ENCODE data around the gene IL20RA. TPM values are rescaled to one million over a fixed set of nuclear protein-coding genes. Genes with fewer than 3 reads are reported as not detected.

Gene IL20RA
- total RNA-seq, 1 experiment from 2014 or later: 1.6 TPM

DNA sequence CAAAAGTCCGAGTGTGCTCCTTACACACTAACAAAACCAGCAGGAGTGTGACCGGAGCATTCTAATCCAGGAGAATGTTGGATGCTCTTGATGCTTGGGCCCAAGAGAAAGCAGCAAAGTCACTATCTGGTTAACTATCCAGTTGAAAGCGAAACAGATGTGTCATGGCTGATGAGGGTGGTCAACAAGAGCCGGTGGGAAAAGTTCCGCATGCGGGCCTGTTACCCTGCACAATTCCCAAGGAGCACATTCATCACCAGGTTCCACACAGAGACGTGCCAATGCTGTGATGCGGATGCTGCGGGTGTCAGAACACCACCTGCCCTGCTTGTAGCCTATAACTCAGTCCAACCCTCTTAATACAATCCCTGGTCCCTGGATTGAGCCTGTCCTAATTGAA, 38.7 kb downstream of the IL20RA start:
- Mint-ChIP-seq H3K9me3 (ENCODE audit: unreplicated experiment) (no peaks in the 10 kb centered on the region), H3K4me3 (ENCODE audit: unreplicated experiment) (no peak overlapping the region), H3K27ac (ENCODE audit: unreplicated experiment) (no peak overlapping the region), H3K4me1 (ENCODE audit: low read depth, unreplicated experiment) (peaks cover 22% of the 10 kb centered on the region), H3K36me3 (ENCODE audit: insufficient read depth, unreplicated experiment) (peaks cover 5% of the 10 kb centered on the region), H3K27me3 (ENCODE audit: insufficient read depth, unreplicated experiment) (no peaks in the 10 kb centered on the region)
- ChIA-PET CTCF (no interaction called here), POLR2A (no interaction called here)
- Histone ChIP-seq H3K4me1 (peaks cover 14% of the 10 kb centered on the region), H3K9me3 (no peaks in the 10 kb centered on the region), H3K36me3 (ENCODE audit: control insufficient read depth, insufficient read depth, low read length) (no peaks in the 10 kb centered on the region), H3K27me3 (replicated peaks; ENCODE audit: control insufficient read depth, insufficient read depth, low read length) (no peaks in the 10 kb centered on the region), H3K4me3 (ENCODE audit: low read depth, low read length) (no peak overlapping the region)
- BruUV-seq (replicated peaks): no TSS peak
- no peak for DNase-seq
- TF ChIP-seq, protein P1, sequence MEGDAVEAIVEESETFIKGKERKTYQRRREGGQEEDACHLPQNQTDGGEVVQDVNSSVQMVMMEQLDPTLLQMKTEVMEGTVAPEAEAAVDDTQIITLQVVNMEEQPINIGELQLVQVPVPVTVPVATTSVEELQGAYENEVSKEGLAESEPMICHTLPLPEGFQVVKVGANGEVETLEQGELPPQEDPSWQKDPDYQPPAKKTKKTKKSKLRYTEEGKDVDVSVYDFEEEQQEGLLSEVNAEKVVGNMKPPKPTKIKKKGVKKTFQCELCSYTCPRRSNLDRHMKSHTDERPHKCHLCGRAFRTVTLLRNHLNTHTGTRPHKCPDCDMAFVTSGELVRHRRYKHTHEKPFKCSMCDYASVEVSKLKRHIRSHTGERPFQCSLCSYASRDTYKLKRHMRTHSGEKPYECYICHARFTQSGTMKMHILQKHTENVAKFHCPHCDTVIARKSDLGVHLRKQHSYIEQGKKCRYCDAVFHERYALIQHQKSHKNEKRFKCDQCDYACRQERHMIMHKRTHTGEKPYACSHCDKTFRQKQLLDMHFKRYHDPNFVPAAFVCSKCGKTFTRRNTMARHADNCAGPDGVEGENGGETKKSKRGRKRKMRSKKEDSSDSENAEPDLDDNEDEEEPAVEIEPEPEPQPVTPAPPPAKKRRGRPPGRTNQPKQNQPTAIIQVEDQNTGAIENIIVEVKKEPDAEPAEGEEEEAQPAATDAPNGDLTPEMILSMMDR (IDR thresholded peaks at IDR 0.05; ENCODE audit: insufficient read depth in 1 of 2, low read depth in 1 of 2, low read length in 1 of 2, severe bottlenecking in 1 of 2, unreplicated experiment in 1 of 2): no peak
- intact Hi-C loops (cut with micrococcal nuclease; ENCODE audit: unreplicated experiment): no loop called here

DNA sequence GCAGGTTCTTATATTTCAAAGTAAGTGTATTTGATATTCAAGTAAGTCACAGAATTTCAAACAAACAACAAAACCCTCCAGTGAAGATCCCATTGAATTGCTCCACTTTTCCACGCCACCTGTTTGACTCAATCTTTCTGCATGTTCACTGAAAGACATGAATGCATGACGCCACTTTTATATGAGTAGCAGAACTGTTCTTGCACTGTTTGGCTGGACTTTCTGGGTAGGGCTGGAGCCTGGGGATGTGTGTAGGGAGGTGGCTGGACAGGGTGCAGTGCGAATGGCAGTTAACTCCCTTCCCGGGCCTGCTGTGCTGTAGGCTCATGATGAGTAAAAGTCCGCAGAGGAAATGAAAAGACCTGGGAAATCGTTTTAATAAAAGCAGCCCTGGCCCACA, 39.7 kb downstream of the IL20RA start:
- Mint-ChIP-seq H3K27ac (ENCODE audit: unreplicated experiment) (no peak overlapping the region), H3K4me1 (ENCODE audit: low read depth, unreplicated experiment) (peaks cover 24% of the 10 kb centered on the region), H3K36me3 (ENCODE audit: insufficient read depth, unreplicated experiment) (peaks cover 5% of the 10 kb centered on the region), H3K4me3 (ENCODE audit: unreplicated experiment) (no peak overlapping the region), H3K9me3 (ENCODE audit: unreplicated experiment) (no peaks in the 10 kb centered on the region), H3K27me3 (ENCODE audit: insufficient read depth, unreplicated experiment) (no peaks in the 10 kb centered on the region)
- Histone ChIP-seq H3K4me1 (peaks cover 20% of the 10 kb centered on the region), H3K36me3 (ENCODE audit: control insufficient read depth, insufficient read depth, low read length) (no peaks in the 10 kb centered on the region), H3K4me3 (ENCODE audit: low read depth, low read length) (no peak overlapping the region), H3K9me3 (no peaks in the 10 kb centered on the region), H3K27me3 (replicated peaks; ENCODE audit: control insufficient read depth, insufficient read depth, low read length) (no peaks in the 10 kb centered on the region)
- TF ChIP-seq, protein P1 (IDR thresholded peaks at IDR 0.05; ENCODE audit: insufficient read depth in 1 of 2, low read depth in 1 of 2, low read length in 1 of 2, severe bottlenecking in 1 of 2, unreplicated experiment in 1 of 2): no peak
- POLR2A ChIA-PET: no interaction called here
- CTCF ChIA-PET: interaction anchor here (0.8 kb wide), 1 partner anchor 8 kb away, joined by 4 read pairs; no protein-coding TSS in a partner anchor
- intact Hi-C loops (cut with micrococcal nuclease; ENCODE audit: unreplicated experiment): no loop called here
- no peak for DNase-seq
- no TSS peak for BruUV-seq (replicated peaks)

DNA sequence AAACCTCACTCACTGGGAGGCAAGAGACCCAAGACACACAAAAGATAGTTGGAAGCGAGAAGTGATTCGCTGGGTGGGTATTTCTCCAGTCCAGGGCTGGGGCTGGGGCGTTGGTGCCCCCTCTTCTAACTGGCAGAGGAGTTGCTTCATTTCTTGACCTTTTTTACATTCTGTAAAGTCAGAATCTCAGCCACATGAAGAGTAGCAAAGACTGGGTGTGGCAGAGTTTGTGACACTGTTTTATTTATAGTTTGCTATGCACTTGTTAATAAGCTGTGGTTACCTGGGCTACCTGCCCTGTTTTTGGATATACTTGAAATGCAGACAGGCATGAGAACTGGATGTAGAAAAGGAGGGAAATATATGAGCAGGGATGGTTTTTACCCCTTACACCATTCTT, 42.3 kb downstream of the IL20RA start:
- no peaks in the 10 kb centered on the region for H3K27me3 Mint-ChIP-seq (ENCODE audit: insufficient read depth, unreplicated experiment)
- peaks cover 5% of the 10 kb centered on the region for H3K36me3 Mint-ChIP-seq (ENCODE audit: insufficient read depth, unreplicated experiment)
- H3K9me3 ChIP-seq: no peaks in the 10 kb centered on the region
- intact Hi-C loops (cut with micrococcal nuclease; ENCODE audit: unreplicated experiment): no loop called here
- peaks cover 20% of the 10 kb centered on the region for H3K4me1 ChIP-seq
- peaks cover 24% of the 10 kb centered on the region for H3K4me1 Mint-ChIP-seq (ENCODE audit: low read depth, unreplicated experiment)
- no peak overlapping the region for H3K4me3 Mint-ChIP-seq (ENCODE audit: unreplicated experiment)
- H3K27ac Mint-ChIP-seq (ENCODE audit: unreplicated experiment): no peak overlapping the region
- no peak overlapping the region for H3K4me3 ChIP-seq (ENCODE audit: low read depth, low read length)
- POLR2A ChIA-PET: no interaction called here
- H3K9me3 Mint-ChIP-seq (ENCODE audit: unreplicated experiment): no peaks in the 10 kb centered on the region
- TF ChIP-seq, protein P1 (IDR thresholded peaks at IDR 0.05; ENCODE audit: insufficient read depth in 1 of 2, low read depth in 1 of 2, low read length in 1 of 2, severe bottlenecking in 1 of 2, unreplicated experiment in 1 of 2): no peak
- H3K36me3 ChIP-seq (ENCODE audit: control insufficient read depth, insufficient read depth, low read length): no peaks in the 10 kb centered on the region
- H3K27me3 ChIP-seq (replicated peaks; ENCODE audit: control insufficient read depth, insufficient read depth, low read length): no peaks in the 10 kb centered on the region
- CTCF ChIA-PET: no interaction called here
- DNase-seq: no peak
- BruUV-seq (replicated peaks): no TSS peak

All from Caco-2 (cell line).